Erythroblast (primary cell): ENCODE data around the gene KRTAP22-1.

Source experiments
- GATA1 ChIP-seq: IDR thresholded peaks from 2 replicates; pipeline ENCODE4 v1.6.1; 2011; ENCODE audit warnings: low read depth, mild to moderate bottlenecking, control low read depth, low read length, moderate library complexity
- POLR2A ChIP-seq: IDR thresholded peaks from 2 replicates; pipeline ENCODE4 v1.6.1; 2011; ENCODE audit warnings: mild to moderate bottlenecking, low read length

DNA sequence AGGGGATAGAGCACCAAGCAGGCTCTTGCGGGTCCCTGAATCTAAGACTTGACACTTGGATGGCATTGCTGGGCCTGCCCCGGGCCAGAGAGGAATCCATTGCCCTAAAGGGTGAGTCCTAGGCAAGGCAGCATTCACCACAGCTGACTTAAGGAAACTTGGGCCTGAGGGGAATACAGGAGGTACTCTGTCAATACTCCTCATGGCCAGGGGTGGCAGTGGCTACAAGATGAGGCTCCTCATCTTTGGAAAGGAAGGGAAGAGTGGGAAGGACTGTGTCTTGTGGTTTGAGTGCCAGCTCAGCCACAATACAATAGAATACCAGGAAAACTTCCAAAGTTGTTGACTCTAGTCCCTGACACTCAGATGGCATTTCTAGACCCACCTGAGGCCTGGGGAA is 5.1 kb downstream of the KRTAP22-1 start:
- no peak for TF ChIP-seq POLR2A
- no peak for TF ChIP-seq GATA1
